ENCODE results near the gene YIPF1. TPM values are rescaled to one million over a fixed set of nuclear protein-coding genes. Genes with fewer than 3 reads are reported as not detected.

YIPF1 gene
- total and polyA plus RNA-seq, 10 of the 15 experiments (the other 5 are each of a cell fraction or from before 2014, with no cell fraction given), result 13.0 to 36.0 (median 20.3) TPM

- in situ Hi-C loops (cut with MboI), result loop anchor here (25.0 kb wide), 1 partner anchor 191 kb away; the partner anchor contains the start of genes TCEANC2 and TMEM59
- 82% methylated on average over 4 of the region's 4 CpGs for WGBS (ENCODE audit: insufficient coverage, insufficient replicate concordance, low lambda C conversion rate, missing lambda C conversion rate)
- H2AFZ ChIP-seq (ENCODE audit: control insufficient read depth, low read depth, low read length), result no peak overlapping the region
- no TSS peak for BruUV-seq (replicated peaks)
- H4K20me1 ChIP-seq (ENCODE audit: control insufficient read depth, insufficient read depth), result no peaks in the 10 kb centered on the region
- H3K9me3 ChIP-seq (replicated peaks; ENCODE audit: control insufficient read depth, insufficient read depth, low read length), result no peaks in the 10 kb centered on the region
- ChIA-PET CTCF (interaction anchor here (1.1 to 16.6 kb wide), 5 partner anchors 11 to 90 kb away, joined by 3 to 232 read pairs (median 81); no protein-coding TSS in a partner anchor), SMC1A (ENCODE audit: uncharacterized antibody, unreplicated experiment) (interaction anchor here (2.0 to 8.4 kb wide), 3 partner anchors 10 to 88 kb away, joined by 7 to 43 read pairs (median 11); no protein-coding TSS in a partner anchor), RAD21 (ENCODE audit: unreplicated experiment) (interaction anchor here (0.7 kb wide), 1 partner anchor 8 kb away, joined by 3 read pairs; no protein-coding TSS in a partner anchor), POLR2A (interaction anchor here (0.6 to 1.7 kb wide), 2 partner anchors 10 to 32 kb away, joined by 3 to 5 read pairs; no protein-coding TSS in a partner anchor)
- TF ChIP-seq E2F4 (IDR thresholded peaks at IDR 0.05; ENCODE audit: low read depth, low read length), result no peak
- TF ChIP-seq LARP7 (IDR thresholded peaks at IDR 0.05), result no peak
- TF ChIP-seq HDGF (IDR thresholded peaks at IDR 0.05), result no peak
- TF ChIP-seq GABPA (IDR thresholded peaks at IDR 0.05; ENCODE audit: low read depth), result no peak
- TF ChIP-seq NR2F1 (conservative IDR thresholded peaks at IDR 0.05), result no peak
- TF ChIP-seq POLR2AphosphoS5 (IDR thresholded peaks at IDR 0.05; ENCODE audit: low read length), result no peak
- no peak for TF ChIP-seq EGR1 (IDR thresholded peaks at IDR 0.05; ENCODE audit: borderline replicate concordance in 1 of 2, low read depth in 2 of 2, low read length in 2 of 2)
- no peak for TF ChIP-seq JUNB (IDR thresholded peaks at IDR 0.05)
- TF ChIP-seq, protein P1, sequence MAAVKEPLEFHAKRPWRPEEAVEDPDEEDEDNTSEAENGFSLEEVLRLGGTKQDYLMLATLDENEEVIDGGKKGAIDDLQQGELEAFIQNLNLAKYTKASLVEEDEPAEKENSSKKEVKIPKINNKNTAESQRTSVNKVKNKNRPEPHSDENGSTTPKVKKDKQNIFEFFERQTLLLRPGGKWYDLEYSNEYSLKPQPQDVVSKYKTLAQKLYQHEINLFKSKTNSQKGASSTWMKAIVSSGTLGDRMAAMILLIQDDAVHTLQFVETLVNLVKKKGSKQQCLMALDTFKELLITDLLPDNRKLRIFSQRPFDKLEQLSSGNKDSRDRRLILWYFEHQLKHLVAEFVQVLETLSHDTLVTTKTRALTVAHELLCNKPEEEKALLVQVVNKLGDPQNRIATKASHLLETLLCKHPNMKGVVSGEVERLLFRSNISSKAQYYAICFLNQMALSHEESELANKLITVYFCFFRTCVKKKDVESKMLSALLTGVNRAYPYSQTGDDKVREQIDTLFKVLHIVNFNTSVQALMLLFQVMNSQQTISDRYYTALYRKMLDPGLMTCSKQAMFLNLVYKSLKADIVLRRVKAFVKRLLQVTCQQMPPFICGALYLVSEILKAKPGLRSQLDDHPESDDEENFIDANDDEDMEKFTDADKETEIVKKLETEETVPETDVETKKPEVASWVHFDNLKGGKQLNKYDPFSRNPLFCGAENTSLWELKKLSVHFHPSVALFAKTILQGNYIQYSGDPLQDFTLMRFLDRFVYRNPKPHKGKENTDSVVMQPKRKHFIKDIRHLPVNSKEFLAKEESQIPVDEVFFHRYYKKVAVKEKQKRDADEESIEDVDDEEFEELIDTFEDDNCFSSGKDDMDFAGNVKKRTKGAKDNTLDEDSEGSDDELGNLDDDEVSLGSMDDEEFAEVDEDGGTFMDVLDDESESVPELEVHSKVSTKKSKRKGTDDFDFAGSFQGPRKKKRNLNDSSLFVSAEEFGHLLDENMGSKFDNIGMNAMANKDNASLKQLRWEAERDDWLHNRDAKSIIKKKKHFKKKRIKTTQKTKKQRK (IDR thresholded peaks at IDR 0.05; ENCODE audit: low read depth, low read length), result no peak
- TF ChIP-seq SREBF1 (IDR thresholded peaks at IDR 0.05; ENCODE audit: low read length), result no peak
- TF ChIP-seq STAT3 (IDR thresholded peaks at IDR 0.05; ENCODE audit: low read depth, low read length), result no peak
- H3K9ac ChIP-seq (ENCODE audit: control insufficient read depth, insufficient read depth, low read length), result no peak overlapping the region
- H3K27me3 ChIP-seq (replicated peaks in 1 of 2; ENCODE audit: control insufficient read depth in 2 of 2, insufficient read depth in 2 of 2, low read length in 1 of 2), result no peaks in the 10 kb centered on the region
- no peak overlapping the region for H3K27ac ChIP-seq (ENCODE audit: control insufficient read depth, insufficient read depth)
- ATAC-seq (no peak), FAIRE-seq (no peak), DNase-seq (ENCODE audit: low read depth, low spot score) (no peak)
- no peak overlapping the region for H3K4me2 ChIP-seq (ENCODE audit: control insufficient read depth, insufficient read depth)
- peaks cover 1 to 2% of the 10 kb centered on the region in 2 experiments; a peak in 3 of 4 replicates for H3K36me3 ChIP-seq (ENCODE audit: control insufficient read depth in 2 of 2, insufficient read depth in 2 of 2, low read length in 1 of 2)
- no peaks in the 10 kb centered on the region for H3K79me2 ChIP-seq (ENCODE audit: control insufficient read depth, insufficient read depth, low read length)
- peaks cover 5% of the 10 kb centered on the region for H3K4me1 ChIP-seq (ENCODE audit: control insufficient read depth, insufficient read depth, low read length)
- H3K4me3 ChIP-seq, result no peak overlapping the region
- intact Hi-C loops (cut with micrococcal nuclease; ENCODE audit: unreplicated experiment), result no loop called here
These were observed 18.4 kb downstream of the YIPF1 start for GRCh38 chr1:53871221-53871620.
